A673 (cell line): Measurements from ENCODE around the gene ORAI3.
A peak's percentile ranks its signal among the peaks of the same experiment; 100 is the strongest.

Source experiments
- EZH2 ChIP-seq: fragments of 200-600 bp; sonication (generic); IDR thresholded peaks from 2 replicates; pipeline ENCODE4 v1.6.1; 2017; ENCODE audit warnings: borderline replicate concordance, low read depth, mild to moderate bottlenecking, mixed read lengths, antibody characterized with exemption, low read length; ENCODE audit not compliant: poor library complexity, severe bottlenecking
- TF ChIP-seq, protein P1 (sequence below): fragments of 300-800, 200-600 bp; sonication (generic); conservative IDR thresholded peaks from 2 replicates; pipeline ENCODE4 v1.5.1; 2017; ENCODE audit warnings: low read depth, mild to moderate bottlenecking, antibody characterized with exemption, low read length, moderate library complexity, mixed read lengths

- TF ChIP-seq, protein P1, sequence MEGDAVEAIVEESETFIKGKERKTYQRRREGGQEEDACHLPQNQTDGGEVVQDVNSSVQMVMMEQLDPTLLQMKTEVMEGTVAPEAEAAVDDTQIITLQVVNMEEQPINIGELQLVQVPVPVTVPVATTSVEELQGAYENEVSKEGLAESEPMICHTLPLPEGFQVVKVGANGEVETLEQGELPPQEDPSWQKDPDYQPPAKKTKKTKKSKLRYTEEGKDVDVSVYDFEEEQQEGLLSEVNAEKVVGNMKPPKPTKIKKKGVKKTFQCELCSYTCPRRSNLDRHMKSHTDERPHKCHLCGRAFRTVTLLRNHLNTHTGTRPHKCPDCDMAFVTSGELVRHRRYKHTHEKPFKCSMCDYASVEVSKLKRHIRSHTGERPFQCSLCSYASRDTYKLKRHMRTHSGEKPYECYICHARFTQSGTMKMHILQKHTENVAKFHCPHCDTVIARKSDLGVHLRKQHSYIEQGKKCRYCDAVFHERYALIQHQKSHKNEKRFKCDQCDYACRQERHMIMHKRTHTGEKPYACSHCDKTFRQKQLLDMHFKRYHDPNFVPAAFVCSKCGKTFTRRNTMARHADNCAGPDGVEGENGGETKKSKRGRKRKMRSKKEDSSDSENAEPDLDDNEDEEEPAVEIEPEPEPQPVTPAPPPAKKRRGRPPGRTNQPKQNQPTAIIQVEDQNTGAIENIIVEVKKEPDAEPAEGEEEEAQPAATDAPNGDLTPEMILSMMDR = peak; percentile 90
- TF ChIP-seq EZH2 = no peak
These were observed 7.1 kb upstream of the ORAI3 start for GRCh38 chr16:30941600-30942425.
